ENCODE data around the gene ASPRV1. TPM values are rescaled to one million over a fixed set of nuclear protein-coding genes. Genes with fewer than 3 reads are reported as not detected.

The ASPRV1 gene
- total RNA-seq, result 0.13 and 0.14 TPM in 2 replicates

GRCh38 chr2:69961496-69961895 is at the start of gene ASPRV1:
Gene ASPRV1, minus strand, starts transcription at chr2:69961631. Its CDS starts 195 bp downstream, at chr2:69961436.

GRCh38 chr2:69914950-69915945 is 46.2 kb downstream of the ASPRV1 start, which contains the start of gene MXD1:
Gene MXD1, plus strand, starts transcription at chr2:69915109. Its CDS starts 222 bp downstream, at chr2:69915331.

Other genes starting within 250 kb of the ASPRV1 start
- gene ANXA4, start 219.5 kb downstream of the ASPRV1 start, total RNA-seq, result 33.7 and 38.4 TPM in 2 replicates
- 16.0 and 18.5 TPM in 2 replicates for gene GMCL1, start 132.0 kb downstream of the ASPRV1 start, total RNA-seq
- gene SNRNP27, start 67.7 kb downstream of the ASPRV1 start, total RNA-seq, result 53.8 and 73.1 TPM in 2 replicates
- gene MXD1, start 46.5 kb downstream of the ASPRV1 start, total RNA-seq, result 6.1 and 7.2 TPM in 2 replicates
- gene PCBP1, start 125.8 kb upstream of the ASPRV1 start, total RNA-seq, result 74.9 and 104 TPM in 2 replicates
- gene C2orf42, start 229.4 kb upstream of the ASPRV1 start, total RNA-seq, result 14.0 and 14.6 TPM in 2 replicates

All from thoracic aorta endothelial cell (primary cell).